GM19025 (cell line): ENCODE results near the gene ERP44.
"Not testable (repeated sequence)": the region's sequence is repeated elsewhere in the genome, so short reads cannot be mapped to it uniquely, and the experiment has no call there.

ENCODE experiments used
- ATAC-seq: cut with Tn5 transposase; IDR thresholded peaks from one replicate; pipeline ENCODE4 v1.9.1; 2021; ENCODE audit warnings: mild to moderate bottlenecking, low read depth, moderate library complexity; ENCODE audit not compliant: unreplicated experiment

ERP44 gene

GRCh38 chr9:100098887-100099721, at the start of gene ERP44, which contains the start of gene INVS:
Gene ERP44 (minus strand): TSS chr9:100099000. CDS start chr9:100098840, 160 bp downstream.
Gene INVS (plus strand): TSS chr9:100099243. CDS start chr9:100104522, 5,279 bp downstream.
- ATAC-seq = peak; percentile 98

DNA sequence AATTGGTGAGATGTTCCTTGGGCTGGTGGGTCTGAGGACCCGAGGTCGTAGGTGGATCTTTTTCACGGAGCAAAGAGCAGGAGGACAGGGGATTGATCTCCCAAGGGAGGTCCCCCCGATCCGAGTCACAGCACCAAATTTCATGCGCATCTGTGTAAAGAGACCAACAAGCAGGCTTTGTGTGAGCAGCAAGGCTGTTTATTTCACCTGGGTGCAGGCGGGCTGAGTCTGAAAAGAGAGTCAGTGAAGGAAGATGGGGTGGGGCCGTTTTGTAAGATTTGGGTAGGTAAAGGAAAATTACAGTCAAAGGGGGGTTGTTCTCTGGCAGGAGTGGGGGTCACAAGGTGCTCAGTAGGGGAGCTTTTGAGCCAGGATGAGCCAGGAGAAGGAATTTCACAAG, 47.2 kb upstream of the ERP44 start:
- not testable (repeated sequence) for ATAC-seq

GRCh38 chr9:100145167-100145934, 46.6 kb upstream of the ERP44 start:
- not testable (repeated sequence) for ATAC-seq

DNA sequence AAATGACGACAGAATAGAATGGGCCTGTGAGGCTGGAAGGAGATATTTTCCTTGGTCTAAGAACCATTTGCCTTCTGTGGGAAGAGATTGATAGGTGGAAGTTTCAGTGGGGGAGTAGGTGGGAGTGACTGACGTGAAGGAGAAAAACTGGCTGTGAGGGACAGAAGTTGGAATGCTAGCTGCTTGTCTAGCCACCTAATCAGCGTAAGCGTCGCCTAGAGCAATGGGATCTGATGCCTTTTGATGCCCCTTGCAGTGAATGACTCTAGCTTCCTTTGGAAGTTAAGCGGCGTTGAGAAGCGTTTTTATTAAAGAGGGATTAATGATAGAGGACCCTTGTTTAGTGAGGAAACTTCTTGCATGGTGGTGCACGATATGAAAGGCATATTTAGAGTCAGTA, 43.1 kb upstream of the ERP44 start:
- ATAC-seq = not testable (repeated sequence)

- not testable (repeated sequence) for ATAC-seq
Observed at GRCh38 chr9:100140303-100140702, 41.5 kb upstream of the ERP44 start.

GRCh38 chr9:100136799-100137198, 38.0 kb upstream of the ERP44 start:
- ATAC-seq = not testable (repeated sequence)

DNA sequence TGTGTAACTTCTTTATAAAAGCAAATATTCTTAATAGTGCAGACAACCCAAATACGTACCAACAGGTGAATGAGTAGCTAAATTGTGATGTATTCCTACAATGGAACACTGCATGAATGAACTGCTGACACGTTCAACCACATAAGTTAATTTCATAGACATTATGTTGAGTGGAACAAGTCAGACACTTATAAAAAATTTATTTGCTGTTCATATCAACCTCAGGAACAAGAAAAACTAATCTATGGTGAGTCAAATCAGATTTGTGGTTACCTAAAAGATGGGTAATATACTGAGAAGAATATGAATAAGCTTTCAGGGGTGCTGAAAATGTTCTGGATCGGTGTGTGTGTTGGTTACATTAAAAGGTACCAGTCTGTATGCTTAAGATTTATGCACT, 35.9 kb upstream of the ERP44 start:
- no peak for ATAC-seq

GRCh38 chr9:100131875-100132430, 33.2 kb upstream of the ERP44 start:
- ATAC-seq = no peak

DNA sequence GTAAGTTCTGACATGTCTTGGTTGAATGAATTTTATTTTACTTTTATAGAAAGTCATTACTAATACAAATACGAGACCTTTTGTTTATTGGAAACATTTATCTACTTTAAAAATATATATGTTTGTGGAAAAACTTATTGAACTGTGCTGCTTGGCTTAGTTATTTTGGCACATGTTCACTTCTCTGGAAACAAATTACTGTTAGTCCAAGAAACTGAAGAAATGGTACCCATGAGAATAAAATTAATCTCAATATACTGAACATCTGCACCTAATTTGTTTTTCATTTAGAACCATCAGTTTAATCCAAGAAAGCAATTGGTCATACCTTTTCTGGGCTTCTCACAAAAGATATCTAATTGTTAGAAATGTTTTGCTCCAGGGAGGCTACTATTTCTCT, 32.4 kb upstream of the ERP44 start:
- no peak for ATAC-seq

DNA sequence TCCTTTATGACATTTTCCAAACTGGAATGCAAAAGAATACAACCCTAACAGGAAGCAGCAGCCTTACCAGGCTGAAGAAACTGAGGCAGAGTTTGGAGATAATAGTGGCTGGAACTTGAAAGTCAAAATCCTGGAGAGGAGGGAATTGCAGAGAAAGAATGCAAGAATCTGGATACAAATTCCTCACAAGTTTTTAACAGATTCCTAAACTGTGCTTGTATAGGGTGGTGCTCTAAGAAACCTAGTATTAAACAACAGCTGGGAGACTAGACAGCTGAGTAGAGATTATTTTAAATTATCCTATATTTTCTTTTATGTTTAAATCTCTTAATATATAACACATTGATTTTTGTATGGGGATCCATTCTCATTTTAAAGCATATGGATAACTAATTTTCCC, 31.0 kb upstream of the ERP44 start:
- ATAC-seq = no peak

DNA sequence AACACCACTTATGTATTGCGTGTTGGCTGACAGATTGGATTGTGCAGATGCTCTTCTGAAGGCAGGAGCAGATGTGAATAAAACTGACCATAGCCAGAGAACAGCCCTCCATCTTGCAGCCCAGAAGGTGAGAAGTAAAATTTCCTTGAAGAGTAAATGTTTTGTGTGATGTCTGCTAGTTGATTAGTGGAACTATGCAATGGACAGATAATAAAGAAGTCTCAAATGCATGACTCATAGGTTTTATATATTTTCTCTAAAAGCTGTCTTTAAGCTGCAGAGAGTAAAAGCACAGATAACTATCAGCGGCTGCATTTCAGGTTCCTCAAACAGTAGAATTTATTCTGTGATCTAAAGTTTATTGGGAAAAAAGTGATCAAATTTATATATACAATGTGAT, 27.6 kb upstream of the ERP44 start:
- no peak for ATAC-seq

DNA sequence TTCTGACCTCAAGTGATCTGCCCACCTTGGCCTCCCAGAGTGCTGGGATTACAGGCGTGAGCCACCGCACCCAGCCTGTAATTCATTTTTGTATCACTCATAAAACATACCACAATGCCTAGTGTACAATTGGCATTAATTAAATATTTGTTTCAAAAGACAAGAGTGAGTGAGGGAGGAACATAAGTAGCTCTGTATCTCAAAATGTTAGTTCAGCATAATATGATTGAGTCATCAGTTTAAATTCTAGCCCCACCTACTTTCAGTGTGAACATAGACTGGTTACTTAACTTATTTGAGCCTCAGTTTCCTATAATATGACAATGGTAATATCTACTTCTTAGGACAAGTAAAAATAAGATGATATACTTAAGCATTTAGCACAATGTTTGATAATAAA, 27.1 kb upstream of the ERP44 start:
- no peak for ATAC-seq

- no peak for ATAC-seq
Observed at GRCh38 chr9:100125236-100125635, 26.4 kb upstream of the ERP44 start.

GRCh38 chr9:100120286-100120685, 21.5 kb upstream of the ERP44 start:
- no peak for ATAC-seq

DNA sequence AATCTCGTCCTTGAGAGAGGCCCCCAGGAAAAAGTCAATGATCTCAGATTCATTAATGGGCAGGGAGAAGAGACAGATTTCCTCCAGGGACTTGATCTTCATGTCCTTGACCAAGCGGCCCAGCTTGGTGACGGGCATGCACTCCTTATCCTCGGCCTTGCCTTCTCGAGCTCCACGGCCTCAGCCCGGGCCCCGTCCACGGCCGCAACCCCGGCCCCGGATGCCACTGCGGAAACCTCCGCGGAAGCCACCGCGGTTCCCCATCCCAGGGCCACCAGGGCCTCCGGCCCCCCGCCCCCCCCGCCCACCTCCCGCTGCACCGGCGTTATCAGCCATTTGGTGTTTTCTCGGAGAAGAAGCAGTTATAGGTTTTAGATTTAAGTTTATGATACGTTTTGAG, 18.5 kb upstream of the ERP44 start:
- no peak for ATAC-seq

DNA sequence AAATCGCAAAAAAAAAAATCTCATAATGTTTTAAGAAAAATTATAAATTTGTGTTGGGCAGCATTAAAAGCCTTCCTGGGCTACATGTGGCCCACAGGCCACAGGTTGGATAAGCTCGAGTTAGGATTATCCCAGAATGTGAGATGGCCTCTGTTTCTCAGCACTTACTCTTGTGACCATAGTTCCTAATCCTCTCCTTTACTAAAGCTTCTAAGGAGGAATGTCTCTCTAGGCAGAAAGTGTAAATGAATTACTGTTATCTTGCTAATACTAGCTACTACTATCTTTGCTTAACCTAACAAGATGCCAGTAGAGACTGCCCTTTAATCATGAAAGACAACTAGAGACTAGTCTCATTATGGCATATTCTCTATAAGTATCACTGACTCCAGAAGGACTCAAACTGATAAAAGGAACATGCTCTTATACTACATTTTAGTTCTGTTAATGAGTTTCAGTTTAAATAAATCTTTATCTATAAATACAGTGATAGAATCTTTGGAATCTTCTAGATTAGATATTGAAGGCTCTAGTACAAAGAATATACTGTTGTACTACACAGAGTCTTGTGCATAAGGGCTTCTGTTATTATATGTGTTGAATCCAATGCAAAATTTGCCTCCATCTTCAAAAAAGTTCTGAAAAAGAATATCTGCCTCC, 14.0 kb upstream of the ERP44 start:
- no peak for ATAC-seq

DNA sequence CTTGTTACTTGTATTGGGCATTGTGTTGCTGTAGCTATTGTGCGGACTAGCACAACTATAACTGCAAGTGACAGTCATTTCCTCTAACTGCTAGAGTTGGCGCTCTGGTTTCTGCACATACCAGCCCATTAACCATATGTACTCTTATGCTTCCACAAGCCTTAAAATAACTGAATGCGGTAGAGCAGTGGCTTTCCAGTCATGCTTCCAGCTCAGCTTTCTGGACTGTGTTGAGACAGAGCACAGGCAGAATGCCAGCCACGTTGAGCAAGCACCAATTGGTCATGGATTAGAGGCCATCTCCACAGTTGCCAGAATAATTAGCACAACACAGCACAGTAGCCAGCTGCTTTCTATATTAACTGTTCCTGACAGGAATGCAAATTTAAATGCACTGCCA, 12.4 kb upstream of the ERP44 start:
- no peak for ATAC-seq

- ATAC-seq = no peak
Observed at GRCh38 chr9:100108559-100108958, 9.8 kb upstream of the ERP44 start.

DNA sequence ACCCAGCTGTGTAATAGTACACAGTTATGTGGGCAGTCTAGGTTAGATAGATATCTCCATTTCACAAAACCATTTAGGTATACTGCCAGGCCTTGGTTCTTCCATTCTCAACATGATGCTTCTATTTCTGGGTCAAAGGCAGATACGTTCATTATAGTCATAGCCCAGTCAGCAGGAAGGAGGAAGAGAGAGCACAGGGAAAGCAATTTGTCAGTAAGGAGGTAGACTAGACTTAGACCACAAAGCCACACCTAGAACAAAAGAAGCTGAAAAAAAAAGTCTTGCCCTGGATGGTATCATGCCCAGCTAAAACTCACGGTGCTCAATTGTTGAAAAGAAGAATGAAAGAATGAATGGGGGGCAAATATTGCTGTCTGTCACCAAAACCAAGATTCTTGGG, 7.8 kb upstream of the ERP44 start:
- no peak for ATAC-seq

GRCh38 chr9:100105861-100106260, 7.1 kb upstream of the ERP44 start:
- no peak for ATAC-seq

DNA sequence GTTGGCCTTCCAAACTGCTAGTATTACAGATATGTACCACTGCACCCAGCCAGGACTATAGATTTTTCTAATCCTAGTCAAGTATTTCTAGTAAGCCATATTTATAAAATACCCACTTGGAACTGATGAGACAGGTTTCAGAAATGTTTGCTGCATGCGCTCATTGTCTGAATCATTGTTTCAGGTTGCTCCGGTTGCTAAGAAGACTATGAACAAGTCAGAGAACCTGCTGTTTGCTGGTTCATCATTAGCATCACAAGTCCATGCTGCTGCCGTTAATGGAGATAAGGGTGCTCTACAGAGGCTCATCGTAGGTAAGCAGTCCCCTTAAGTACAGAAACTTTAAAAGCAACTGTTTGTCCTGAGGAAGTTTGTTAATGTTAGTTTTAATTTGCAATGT, 5.5 kb upstream of the ERP44 start:
- ATAC-seq = no peak
